GM12865 (cell line): ENCODE results near the gene NPTX2.

Source experiments
- DNase-seq: peaks from one replicate; pipeline ENCODE4 v3.0.0; 2010; ENCODE audit warnings: low read depth
- H3K4me3 ChIP-seq: 2 replicates; pipeline ENCODE4 v1.5.1; 2011; ENCODE audit warnings: mild to moderate bottlenecking, low read depth, low read length, control low read depth
- TF ChIP-seq, protein P1 (sequence below): IDR thresholded peaks from 2 replicates; pipeline ENCODE4 v1.5.1; 2011; ENCODE audit warnings: low read length, control low read depth, low read depth, inconsistent platforms; ENCODE audit not compliant: insufficient read depth; ENCODE audit errors: missing control alignments

NPTX2 gene

DNA sequence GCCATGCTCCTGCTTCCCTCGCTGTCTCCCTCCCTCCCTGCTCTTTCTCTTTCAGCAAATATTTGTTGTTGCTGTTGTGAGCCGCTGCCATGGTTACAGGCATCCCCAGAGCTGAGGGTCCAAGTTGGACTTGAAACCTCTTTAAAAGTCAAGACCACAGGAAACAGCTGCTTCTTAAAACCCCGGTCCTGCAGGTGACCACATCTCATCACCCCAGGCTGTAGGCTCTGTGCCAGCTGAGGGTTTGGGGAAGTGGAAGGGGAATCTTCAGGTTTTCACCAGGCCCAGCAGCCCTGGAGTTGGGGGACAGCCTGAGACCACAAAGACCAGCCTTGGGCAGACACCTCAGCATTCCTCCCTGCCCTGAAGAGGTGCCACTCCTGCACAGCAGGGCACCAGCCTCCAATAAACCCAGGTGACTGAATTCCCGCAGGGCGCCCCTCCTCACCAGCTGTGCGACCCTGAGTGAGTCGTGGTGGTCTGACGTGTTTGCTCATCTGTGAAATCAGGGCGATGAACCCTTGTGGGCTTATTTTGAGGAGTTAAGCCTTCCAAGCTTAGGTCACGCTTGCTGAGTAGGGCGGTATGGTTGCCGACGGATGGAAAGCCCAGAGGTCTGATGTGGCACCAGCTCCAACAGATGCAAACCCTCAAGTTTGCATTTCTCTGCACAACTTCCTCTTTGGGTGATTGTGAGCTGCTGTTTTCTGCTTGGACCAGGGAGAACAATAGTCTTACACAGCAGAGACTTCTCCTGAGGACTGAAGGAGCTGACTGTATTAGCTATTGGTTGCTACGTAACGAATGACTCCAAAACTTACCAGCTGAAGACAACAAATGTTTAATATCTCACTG is 24.8 kb downstream of the NPTX2 start:
- TF ChIP-seq, protein P1, sequence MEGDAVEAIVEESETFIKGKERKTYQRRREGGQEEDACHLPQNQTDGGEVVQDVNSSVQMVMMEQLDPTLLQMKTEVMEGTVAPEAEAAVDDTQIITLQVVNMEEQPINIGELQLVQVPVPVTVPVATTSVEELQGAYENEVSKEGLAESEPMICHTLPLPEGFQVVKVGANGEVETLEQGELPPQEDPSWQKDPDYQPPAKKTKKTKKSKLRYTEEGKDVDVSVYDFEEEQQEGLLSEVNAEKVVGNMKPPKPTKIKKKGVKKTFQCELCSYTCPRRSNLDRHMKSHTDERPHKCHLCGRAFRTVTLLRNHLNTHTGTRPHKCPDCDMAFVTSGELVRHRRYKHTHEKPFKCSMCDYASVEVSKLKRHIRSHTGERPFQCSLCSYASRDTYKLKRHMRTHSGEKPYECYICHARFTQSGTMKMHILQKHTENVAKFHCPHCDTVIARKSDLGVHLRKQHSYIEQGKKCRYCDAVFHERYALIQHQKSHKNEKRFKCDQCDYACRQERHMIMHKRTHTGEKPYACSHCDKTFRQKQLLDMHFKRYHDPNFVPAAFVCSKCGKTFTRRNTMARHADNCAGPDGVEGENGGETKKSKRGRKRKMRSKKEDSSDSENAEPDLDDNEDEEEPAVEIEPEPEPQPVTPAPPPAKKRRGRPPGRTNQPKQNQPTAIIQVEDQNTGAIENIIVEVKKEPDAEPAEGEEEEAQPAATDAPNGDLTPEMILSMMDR, result no peak
- H3K4me3 ChIP-seq, result no peak overlapping the region
- peak; percentile 93 for DNase-seq

- TF ChIP-seq, protein P1, result no peak
- no peak overlapping the region for H3K4me3 ChIP-seq
- peak; percentile 42 for DNase-seq
Measured at GRCh38 chr7:98643236-98643985, 26.3 kb downstream of the NPTX2 start.

GRCh38 chr7:98646465-98646864 is 29.4 kb downstream of the NPTX2 start:
- H3K4me3 ChIP-seq, result no peak overlapping the region
- DNase-seq, result no peak
- TF ChIP-seq, protein P1, result no peak

- no peak for DNase-seq
- TF ChIP-seq, protein P1, result no peak
- no peak overlapping the region for H3K4me3 ChIP-seq
Measured at GRCh38 chr7:98647326-98647725, 30.2 kb downstream of the NPTX2 start.

- no peak overlapping the region for H3K4me3 ChIP-seq
- TF ChIP-seq, protein P1, result no peak
- no peak for DNase-seq
Measured at GRCh38 chr7:98651760-98652159, 34.7 kb downstream of the NPTX2 start.

DNA sequence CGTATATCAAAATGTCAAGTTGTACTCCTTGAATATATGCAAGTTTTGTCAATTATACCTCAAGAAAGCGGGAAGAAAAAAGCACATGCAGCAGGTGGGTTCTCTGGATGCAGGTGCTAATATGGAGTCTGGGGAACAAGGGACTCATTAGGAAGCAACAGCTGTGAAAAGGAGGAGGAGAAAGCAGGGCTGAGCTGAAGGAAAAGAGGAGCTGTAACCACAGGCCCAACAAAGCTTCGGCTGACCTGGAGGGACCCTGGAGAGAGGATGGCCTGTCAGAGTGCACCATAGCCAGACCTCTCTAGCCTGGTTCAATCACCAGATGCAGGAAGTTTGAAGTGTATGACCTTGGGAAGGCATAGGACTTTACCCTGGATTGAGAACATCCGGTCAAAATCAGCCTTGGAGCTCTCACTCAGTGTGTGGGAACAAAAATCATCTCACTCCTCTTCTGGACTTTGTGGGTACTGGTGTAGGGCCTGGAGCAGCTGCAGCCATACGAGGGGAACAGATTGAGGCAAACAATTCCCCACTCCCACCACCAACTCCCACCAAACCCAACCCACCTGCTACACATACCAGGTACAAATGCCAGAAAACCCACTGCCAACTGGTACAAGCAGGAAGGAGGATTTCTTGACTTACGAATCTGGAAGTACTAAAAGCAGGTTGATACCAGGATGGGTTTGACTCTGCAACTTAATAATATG is 36.7 kb downstream of the NPTX2 start:
- TF ChIP-seq, protein P1, result no peak
- H3K4me3 ChIP-seq, result no peak overlapping the region
- no peak for DNase-seq
